Lung (tissue), 12 donors: ENCODE results near the gene FKBP11. TPM values are rescaled to one million over a fixed set of nuclear protein-coding genes. Genes with fewer than 3 reads are reported as not detected.

Experiments used
- ATAC-seq: fragments of 200-7000 bp; cut with Tn5 transposase; one replicate; pipeline ENCODE4 v1.9.1; 2020; ENCODE audit warnings: moderate number of reproducible peaks; ENCODE audit not compliant: insufficient read depth, low FRiP score
- DNase-seq, 3 donors: peaks; one replicate each; pipeline ENCODE4 v3.0.0-alpha.2; 2013 to 2017
- H3K27ac ChIP-seq, 2 donors: one replicate each; pipeline ENCODE4 v1.5.1; 2013; ENCODE audit warnings: mild to moderate bottlenecking in 2 of 2, moderate library complexity in 2 of 2, control low read depth in 1 of 2, inconsistent platforms in 1 of 2, low read depth in 1 of 2, low read length in 1 of 2
- H3K27me3 ChIP-seq, 3 donors: one replicate each; pipeline ENCODE4 v1.5.1; 2013; ENCODE audit warnings: low read length in 2 of 3; ENCODE audit not compliant: control insufficient read depth in 3 of 3, insufficient read depth in 3 of 3
- H3K36me3 ChIP-seq, 4 donors: one replicate each; pipeline ENCODE4 v1.5.1; 2013; ENCODE audit warnings: low read length in 4 of 4, mild to moderate bottlenecking in 1 of 4, moderate library complexity in 1 of 4; ENCODE audit not compliant: control insufficient read depth in 4 of 4, insufficient read depth in 4 of 4
- H3K4me1 ChIP-seq, 5 donors: one replicate each; pipeline ENCODE4 v1.5.1; 2013; ENCODE audit warnings: low read length in 5 of 5, mild to moderate bottlenecking in 2 of 5, moderate library complexity in 1 of 5; ENCODE audit not compliant: control insufficient read depth in 5 of 5, insufficient read depth in 5 of 5
- H3K4me3 ChIP-seq: one replicate; pipeline ENCODE4 v1.5.1; 2013; ENCODE audit warnings: mild to moderate bottlenecking, control low read depth, moderate library complexity
- H3K9ac ChIP-seq, 2 donors: one replicate each; pipeline ENCODE4 v1.5.1; 2013; ENCODE audit warnings: low read length in 2 of 2, control low read depth in 1 of 2; ENCODE audit not compliant: insufficient read depth in 1 of 2
- H3K9me3 ChIP-seq, 4 donors: one replicate each; pipeline ENCODE4 v1.5.1; 2013; ENCODE audit warnings: low read length in 3 of 4, mild to moderate bottlenecking in 1 of 4, moderate library complexity in 1 of 4; ENCODE audit not compliant: control insufficient read depth in 4 of 4, insufficient read depth in 3 of 4
- WGBS, 2 donors: extraction: QIAGEN DNeasy Blood & Tissue Kit; methylation state at CpG; one replicate each; pipeline ENCODE4 v1.1.7; 2013; 5-methylcytosine and 5-hydroxymethylcytosine counted together
- polyA plus RNA-seq, 2 donors: library from polyadenylated mRNA; stranded (reverse); fragments of 200-250 nt; gene quantifications; one replicate each; pipeline ENCODE4 v1.2.1, GENCODE V29; 2013
- total RNA-seq, 2 donors: library from RNA; depleted of rRNA in 1 of 2; stranded (reverse); fragments of >200 nt in 1 of 2; gene quantifications; one replicate each; pipeline ENCODE4 v1.2.1, GENCODE V29; 2014 to 2021
- TF ChIP-seq, protein P1 (sequence below): IDR thresholded peaks from 2 replicates; pipeline ENCODE4 v1.5.1; 2012; ENCODE audit warnings: mild to moderate bottlenecking; ENCODE audit errors: control extremely low read depth, extremely low read depth
- donor health status: control.
- donor health status: control.
- donor health status: Bipolar disorder and iron deficiency.
- donor health status: healthy.
- donor health status: DM: yes; HTN: yes; CAD: no.

The FKBP11 gene
- total and polyA plus RNA-seq, 4 donors, result 13.1 to 69.9 (median 63.1) TPM

DNA sequence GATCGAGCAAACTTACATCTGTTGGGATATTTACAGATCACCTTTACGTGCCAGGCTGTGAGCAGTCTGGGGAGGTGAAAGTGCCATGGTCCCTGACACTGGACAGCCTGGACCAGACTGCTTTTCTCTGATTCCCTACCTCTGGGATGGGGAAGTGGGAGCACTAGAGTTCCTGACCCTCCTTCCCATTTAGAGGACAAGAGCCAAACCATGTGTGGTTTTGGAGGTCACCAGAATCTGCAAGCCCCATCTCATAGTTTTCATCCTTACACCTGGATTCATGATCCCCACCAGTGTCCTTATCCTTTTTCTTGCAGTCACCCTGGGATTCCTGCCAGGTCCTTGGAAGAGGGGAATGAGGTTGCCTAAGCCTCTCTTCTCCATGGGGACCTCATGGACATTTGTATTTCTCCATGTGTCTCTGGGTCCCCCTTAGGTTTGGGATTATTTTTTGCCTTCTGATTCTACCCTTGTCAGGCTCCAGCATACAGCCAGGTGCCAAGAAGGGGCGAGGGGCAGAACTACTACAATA, 47.7 kb upstream of the FKBP11 start:
- Histone ChIP-seq H3K4me1 (peaks cover 0 to 13% (median 10%) of the 10 kb centered on the region in 5 donors), H3K36me3 (no peaks in the 10 kb centered on the region), H3K9me3 (peaks cover 0 to 4% (median 0%) of the 10 kb centered on the region in 4 donors), H3K27ac (no peak overlapping the region), H3K9ac (no peak overlapping the region), H3K27me3 (peaks cover 0 to 83% (median 76%) of the 10 kb centered on the region in 3 donors), H3K4me3 (no peak overlapping the region)
- DNase-seq (no peak), ATAC-seq (no peak)
- WGBS, 2 donors, result 19 to 23% methylated on average over 3 of the region's 3 CpGs
- TF ChIP-seq, protein P1, sequence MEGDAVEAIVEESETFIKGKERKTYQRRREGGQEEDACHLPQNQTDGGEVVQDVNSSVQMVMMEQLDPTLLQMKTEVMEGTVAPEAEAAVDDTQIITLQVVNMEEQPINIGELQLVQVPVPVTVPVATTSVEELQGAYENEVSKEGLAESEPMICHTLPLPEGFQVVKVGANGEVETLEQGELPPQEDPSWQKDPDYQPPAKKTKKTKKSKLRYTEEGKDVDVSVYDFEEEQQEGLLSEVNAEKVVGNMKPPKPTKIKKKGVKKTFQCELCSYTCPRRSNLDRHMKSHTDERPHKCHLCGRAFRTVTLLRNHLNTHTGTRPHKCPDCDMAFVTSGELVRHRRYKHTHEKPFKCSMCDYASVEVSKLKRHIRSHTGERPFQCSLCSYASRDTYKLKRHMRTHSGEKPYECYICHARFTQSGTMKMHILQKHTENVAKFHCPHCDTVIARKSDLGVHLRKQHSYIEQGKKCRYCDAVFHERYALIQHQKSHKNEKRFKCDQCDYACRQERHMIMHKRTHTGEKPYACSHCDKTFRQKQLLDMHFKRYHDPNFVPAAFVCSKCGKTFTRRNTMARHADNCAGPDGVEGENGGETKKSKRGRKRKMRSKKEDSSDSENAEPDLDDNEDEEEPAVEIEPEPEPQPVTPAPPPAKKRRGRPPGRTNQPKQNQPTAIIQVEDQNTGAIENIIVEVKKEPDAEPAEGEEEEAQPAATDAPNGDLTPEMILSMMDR, result no peak

GRCh38 chr12:48972213-48972951, 47.1 kb upstream of the FKBP11 start:
- no peaks in the 10 kb centered on the region for H3K36me3 ChIP-seq
- H3K27ac ChIP-seq, result no peak overlapping the region
- ATAC-seq, result no peak
- TF ChIP-seq, protein P1, result no peak
- H3K4me1 ChIP-seq, result peaks cover 0 to 13% (median 10%) of the 10 kb centered on the region in 5 donors
- no peak for DNase-seq
- peaks cover 0 to 4% (median 0%) of the 10 kb centered on the region in 4 donors for H3K9me3 ChIP-seq
- peaks cover 0 to 81% (median 72%) of the 10 kb centered on the region in 3 donors for H3K27me3 ChIP-seq
- H3K9ac ChIP-seq, result no peak overlapping the region
- WGBS, 2 donors, result 7 to 18% methylated on average over 23 of the region's 23 CpGs
- H3K4me3 ChIP-seq, result no peak overlapping the region

GRCh38 chr12:48970702-48971334, 45.5 kb upstream of the FKBP11 start:
- Histone ChIP-seq H3K36me3 (no peaks in the 10 kb centered on the region), H3K27ac (no peak overlapping the region), H3K4me3 (no peak overlapping the region), H3K27me3 (peaks cover 0 to 76% (median 62%) of the 10 kb centered on the region in 3 donors), H3K9me3 (peaks cover 0 to 4% (median 0%) of the 10 kb centered on the region in 4 donors), H3K9ac (peak overlapping the region in 1 of 2 donors; percentile 23), H3K4me1 (peaks cover 0 to 13% (median 10%) of the 10 kb centered on the region in 5 donors)
- TF ChIP-seq, protein P1, result no peak
- ATAC-seq (no peak), DNase-seq (no peak)
- WGBS, 2 donors, result 22 to 35% methylated on average over 10 of the region's 10 CpGs
